NCI-H82 treated with DMSO at 0.1 percent for 48 hours (cell line): Measurements from ENCODE around the gene GH1.
"Not testable (repeated sequence)": the region's sequence is repeated elsewhere in the genome, so short reads cannot be mapped to it uniquely, and the experiment has no call there.

Source experiments
- DNase-seq: peaks from one replicate; lab custom pipeline; 2025; ENCODE audit not compliant: unreplicated experiment; lab: John Stamatoyannopoulos, UW

GH1 gene

DNA sequence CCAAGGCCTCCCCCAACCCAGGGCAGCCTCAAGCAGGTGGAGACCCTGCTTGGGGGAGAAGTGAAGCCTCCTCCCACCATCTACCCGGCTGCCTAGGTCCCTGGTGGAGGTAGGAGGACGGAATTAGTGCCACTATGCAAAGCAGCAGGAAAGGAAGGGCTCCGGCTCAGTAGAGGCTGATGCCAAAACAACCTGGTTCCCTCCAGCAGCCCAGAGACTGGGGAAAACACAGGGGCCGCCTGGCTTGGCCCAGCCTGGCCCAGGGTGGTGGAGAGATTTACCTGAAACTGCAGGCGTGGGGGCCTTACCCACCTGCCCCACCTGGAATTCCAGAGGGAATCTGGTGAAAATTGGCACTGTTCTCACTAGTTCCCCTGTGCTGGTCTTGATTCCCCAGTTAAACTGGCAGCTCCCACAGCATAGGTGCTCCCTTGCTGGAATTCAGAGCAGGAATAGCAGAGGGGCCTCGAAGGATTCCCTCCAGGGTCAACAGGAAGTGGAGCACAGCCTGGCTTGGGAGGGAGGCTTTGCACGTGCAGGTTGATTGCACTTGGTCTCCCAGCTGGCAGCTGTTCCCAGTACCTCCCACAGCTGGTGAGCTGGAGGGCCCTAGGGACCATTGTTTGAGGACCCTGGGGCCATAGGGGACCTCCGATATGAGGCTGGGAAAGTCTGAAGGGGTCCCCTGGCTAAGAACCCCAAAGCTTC, 9.0 kb upstream of the GH1 start:
- DNase-seq: no peak

GRCh38 chr17:63926164-63926563, 7.5 kb upstream of the GH1 start:
- no peak for DNase-seq

DNA sequence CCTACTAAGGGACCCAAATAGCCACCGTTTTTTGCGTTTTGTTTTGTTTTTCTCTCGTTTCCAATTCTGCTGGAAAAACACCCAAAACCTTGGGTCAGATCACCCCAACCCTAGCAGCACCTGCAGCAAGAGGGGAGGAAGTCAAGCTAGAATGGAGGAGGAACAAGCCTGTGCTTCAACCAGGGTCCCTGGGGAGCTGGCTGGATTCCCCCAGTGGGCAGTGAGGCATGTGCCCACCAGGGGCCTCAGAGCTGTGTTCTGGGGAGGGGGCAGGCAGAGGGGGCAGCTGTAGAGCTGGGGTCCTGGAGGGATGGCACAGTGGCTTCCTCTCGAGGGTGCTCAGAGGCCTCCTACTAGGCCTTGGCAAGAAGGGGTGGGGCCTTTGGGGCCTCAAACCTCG, 7.0 kb upstream of the GH1 start:
- no peak for DNase-seq

DNA sequence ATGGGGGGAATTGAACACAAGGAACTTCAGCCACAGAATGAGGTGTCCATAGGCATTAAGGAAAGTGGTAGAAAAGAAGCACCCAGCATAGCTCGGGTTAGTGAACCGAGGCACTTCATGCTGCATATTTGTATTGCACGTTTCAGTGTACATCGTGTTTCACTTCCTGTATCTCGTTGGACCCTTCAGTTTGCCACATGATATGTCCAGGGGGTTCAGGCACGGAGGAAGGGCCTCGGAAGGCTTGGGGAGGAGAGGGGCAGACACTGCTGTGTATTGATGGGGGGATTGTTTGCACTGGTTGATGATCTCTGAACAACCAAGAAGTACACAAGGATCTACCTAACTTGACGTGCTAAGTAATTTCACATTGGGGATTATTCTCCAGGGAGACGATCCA, 3.8 kb upstream of the GH1 start:
- not testable (repeated sequence) for DNase-seq

DNA sequence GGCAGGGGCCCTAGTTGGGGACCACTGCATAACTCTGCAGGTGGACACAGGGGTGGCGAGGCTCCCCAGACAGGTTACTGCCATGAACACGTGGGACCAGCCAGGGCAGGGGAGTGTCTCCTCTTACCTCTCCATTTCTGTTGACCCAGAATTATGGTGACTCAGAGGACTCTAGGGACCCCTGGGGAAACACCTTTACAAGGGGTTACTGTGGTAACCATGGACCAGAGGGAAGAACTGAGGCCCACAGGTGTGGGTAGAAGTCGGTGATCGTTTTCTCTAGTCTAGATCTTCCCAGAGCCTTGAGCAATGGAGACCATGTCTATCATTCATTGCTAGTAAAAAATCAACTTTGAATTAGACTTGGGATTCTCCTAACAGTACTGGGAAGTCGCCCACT, 2.1 kb upstream of the GH1 start:
- DNase-seq: not testable (repeated sequence)

GRCh38 chr17:63920050-63920449, 1.4 kb upstream of the GH1 start:
- DNase-seq: not testable (repeated sequence)

GRCh38 chr17:63919311-63919723, 678 bp upstream of the GH1 start:
- DNase-seq: peak; percentile 7

DNA sequence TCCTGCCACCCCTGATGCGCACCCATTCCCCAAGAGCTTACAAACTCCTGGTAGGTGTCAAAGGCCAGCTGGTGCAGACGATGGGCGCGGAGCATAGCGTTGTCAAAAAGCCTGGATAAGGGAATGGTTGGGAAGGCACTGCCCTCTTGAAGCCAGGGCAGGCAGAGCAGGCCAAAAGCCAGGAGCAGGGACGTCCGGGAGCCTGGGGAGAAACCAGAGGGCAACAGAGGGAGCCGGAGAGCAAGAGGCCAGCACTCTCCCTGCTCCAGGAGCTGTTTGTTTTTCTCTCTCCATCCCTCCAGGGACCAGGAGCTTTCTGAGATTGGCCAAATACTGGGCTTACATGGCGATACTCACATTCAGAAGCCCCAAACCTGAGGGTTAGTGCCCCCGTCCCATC, 334 bp downstream of the GH1 start:
- DNase-seq: no peak

- DNase-seq: no peak
These were observed 993 bp downstream of the GH1 start for GRCh38 chr17:63917646-63918045.

GRCh38 chr17:63917206-63917605, 1.4 kb downstream of the GH1 start:
- DNase-seq: not testable (repeated sequence)

DNA sequence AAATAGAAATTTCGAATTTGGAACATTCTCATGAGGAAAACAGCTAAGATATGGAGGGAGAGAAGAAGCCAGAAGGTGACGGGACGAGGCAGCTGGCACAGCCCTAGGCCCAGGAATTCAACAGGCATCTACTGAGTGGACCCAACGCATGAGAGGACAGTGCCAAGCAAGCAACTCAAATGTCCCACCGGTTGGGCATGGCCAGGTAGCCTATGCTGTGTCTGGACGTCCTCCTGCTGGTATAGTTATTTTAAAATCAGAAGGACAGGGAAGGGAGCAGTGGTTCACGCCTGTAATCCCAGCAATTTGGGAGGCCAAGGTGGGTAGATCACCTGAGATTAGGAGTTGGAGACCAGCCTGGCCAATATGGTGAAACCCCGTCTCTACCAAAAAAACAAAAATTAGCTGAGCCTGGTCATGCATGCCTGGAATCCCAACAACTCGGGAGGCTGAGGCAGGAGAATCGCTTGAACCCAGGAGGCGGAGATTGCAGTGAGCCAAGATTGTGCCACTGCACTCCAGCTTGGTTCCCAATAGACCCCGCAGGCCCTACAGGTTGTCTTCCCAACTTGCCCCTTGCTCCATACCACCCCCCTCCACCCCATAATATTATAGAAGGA, 2.0 kb downstream of the GH1 start:
- DNase-seq: no peak

GRCh38 chr17:63915753-63916152, 2.9 kb downstream of the GH1 start:
- DNase-seq: not testable (repeated sequence)

DNA sequence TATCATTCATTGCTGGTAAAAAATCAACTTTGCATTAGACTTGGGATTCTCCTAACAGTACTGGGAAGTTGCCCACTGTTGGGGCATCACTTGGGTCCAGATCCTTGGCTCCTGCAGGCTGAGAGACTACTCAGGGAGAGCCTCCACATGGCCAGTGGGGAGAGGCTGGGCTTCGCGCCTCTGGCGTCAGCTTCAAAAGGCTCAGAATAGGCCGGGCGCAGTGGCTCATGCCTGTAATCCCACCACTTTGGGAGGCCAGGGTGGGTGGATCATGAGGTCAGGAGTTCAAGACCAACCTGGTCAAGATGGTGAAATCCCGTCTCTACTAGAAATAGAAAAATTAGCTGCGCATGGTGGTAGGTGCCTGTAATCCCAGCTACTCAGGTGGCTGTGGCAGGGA, 4.2 kb downstream of the GH1 start:
- DNase-seq: no peak

DNA sequence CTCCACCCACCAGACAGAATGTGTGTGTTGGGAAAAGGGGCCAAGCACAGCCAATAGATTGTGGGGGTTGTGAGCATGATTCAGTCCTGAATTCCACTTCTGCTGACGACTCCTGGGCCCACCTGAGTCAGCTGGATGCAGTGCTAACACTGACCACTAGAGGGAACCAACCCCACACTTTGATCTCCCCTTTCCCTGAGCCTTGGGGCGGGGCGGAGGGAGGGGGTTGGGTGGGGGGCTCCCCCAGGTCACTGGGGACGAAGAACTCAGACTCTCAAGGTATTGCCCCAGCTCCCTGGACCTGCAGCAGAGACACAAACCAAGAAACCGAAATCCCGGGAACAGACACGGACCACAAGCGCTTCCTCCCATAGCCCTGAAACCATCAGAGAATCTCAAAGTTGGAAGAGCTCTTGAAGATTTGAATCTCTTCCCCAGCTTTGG, 7.0 kb downstream of the GH1 start:
- DNase-seq: peak; percentile 28

DNA sequence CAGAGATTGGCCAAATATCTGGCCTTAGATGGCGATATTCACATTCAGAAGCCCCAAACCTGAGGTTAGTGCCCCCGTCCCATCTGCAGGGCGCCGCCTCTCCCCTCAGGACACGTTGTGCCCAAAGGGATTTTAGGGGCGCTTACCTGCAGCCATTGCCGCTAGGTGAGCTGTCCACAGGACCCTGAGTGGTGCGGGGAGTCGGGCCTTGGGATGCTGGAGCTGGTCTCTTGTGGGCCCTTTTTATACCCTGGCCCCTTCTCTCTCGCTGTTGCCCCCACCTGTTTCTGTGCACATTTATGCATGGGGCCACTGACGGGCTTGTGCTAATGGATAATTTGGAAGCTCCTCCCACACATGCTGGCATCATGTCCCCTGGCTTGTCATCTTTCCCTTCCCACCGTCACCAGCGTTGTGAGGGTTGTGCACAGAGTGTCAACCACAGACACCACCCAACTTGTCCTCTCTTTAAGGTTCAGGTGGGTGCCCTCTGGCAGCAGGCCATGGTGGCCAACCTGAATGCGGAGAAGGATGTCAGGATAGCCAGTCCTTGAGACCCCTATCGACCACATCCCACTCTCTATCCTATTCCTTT, 7.5 kb downstream of the GH1 start, which contains the start of gene CSHL1:
Gene CSHL1, minus strand, starts transcription at position 218 of the 595 bp plus-strand sequence. Its CDS starts 62 bp downstream, at position 156.
- no peak for DNase-seq

GRCh38 chr17:63910096-63910495, 8.5 kb downstream of the GH1 start:
- no peak for DNase-seq

- not testable (repeated sequence) for DNase-seq
These were observed 9.1 kb downstream of the GH1 start for GRCh38 chr17:63909586-63909985.

DNA sequence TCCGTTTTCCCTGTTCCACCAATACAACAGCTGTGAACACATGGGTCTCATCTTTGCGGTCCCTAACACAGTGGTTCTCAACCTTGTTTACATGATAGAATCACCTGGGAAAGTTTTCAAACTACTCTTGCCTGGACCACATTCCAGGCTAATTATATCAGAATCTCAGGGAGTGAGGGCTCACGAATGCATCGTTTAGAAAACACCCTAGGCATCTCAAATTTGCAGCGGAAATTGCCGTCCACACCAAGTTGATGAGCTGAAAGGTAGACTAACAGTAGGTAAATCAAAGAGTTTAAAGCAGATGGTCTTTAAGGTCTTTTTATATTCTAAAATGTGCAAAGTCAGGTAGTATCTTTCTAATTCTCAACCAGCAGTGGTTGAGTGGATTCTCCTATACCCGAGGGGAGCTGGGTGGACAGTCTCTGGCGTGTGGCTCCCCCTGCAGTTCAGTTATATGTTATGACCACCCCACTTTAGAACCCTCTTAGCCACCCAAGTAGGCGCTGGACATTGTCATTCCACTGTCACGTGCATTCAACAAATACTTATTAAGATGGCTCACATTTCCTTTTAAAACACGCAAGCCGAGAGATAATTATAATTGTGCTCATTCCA, 11.4 kb downstream of the GH1 start:
- peak; percentile 62 for DNase-seq

- not testable (repeated sequence) for DNase-seq
These were observed 13.8 kb downstream of the GH1 start for GRCh38 chr17:63904796-63905195.

DNA sequence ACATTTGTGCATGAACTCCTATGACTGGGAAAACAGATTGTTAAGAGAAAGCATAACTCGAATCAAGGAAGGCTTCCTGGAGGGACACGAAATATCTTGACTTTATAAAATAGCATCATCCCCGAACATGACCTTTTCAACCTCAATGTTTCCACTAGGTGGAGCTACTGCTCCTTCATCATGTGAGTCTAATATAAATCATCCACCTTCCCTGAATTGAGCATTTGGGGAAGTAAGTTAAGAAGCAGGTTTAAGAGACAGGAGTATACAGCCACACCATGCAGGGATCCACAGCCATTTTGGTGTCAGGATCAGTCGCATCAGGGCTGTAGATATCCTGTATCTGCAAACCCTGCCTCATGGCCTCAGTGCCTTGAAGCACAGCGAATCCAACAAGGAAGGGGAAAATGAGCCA, 14.8 kb downstream of the GH1 start:
- DNase-seq: peak; percentile 16

GRCh38 chr17:63901971-63902370, 16.7 kb downstream of the GH1 start:
- DNase-seq: peak; percentile 88
